HG03175 (cell line): ENCODE data around the gene SYVN1.
"Not testable (repeated sequence)": the region's sequence is repeated elsewhere in the genome, so short reads cannot be mapped to it uniquely, and the experiment has no call there.

Source experiments
- ATAC-seq: cut with Tn5 transposase; IDR thresholded peaks from one replicate; pipeline ENCODE4 v1.9.1; 2021; ENCODE audit warnings: mild to moderate bottlenecking, moderate library complexity; ENCODE audit not compliant: unreplicated experiment

The SYVN1 gene

DNA sequence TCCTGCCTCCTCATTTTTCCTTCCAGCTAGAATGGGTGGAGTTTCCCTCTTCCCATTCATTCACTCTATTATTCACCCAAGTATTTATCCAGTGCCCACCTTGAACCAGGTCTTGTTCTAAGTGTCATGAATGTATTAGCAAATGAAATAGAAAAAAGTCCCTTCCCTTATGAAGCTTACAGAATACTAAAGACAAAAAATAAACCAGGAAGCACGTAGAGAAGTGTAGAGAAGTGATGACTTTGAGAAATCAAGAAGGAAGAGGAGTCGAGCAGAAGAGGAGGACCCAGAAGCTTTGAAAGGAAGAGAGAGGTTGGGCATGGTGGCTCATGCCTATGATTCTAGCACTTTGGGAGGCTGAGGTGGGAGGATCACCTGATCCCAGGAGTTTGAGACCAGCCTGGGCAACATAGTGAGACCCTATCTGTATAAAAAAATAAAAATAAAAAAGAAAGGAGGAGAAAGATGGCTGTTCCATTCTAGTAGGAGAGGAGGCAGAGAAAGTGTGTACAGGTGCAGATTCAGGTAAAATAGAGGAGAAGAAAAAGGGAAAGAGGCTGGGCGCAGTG, 17.1 kb upstream of the SYVN1 start:
- no peak for ATAC-seq

DNA sequence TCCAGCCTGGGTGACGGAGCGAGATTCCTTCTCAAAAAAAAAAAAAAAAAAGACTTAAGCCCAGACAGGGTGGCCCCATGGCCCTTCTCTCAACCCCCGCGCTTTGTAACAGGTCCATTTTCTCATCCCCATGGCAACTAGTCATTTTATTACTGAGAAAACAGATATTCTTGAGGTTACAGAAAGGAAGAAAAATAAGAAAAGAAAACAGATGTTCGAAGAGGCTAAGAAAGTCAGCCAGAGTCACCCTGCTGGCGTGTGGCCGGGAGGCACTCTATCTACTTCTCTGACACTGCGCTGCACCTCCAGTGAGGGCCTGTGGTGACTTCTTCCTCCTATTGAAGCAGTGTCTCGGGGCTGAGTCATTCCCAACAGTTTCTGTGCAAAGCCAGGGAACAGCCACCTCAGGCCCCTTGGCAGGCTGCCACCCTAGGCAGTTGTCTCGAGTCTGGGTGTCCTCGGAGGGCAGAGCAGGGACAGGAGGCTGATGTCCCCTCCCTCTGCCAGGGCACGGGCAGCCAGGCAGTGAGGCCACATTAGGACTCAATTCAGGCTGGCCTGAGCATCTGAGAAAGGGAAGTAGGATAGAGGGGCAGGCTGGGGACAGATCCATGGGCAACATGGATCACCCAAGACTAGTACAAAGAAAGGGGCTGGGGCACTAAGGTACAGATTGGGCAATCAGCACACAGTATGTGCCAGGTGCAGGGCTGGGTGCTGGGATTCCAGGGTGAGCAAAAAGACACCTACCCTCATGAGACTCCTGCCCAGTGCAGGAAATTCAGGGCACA, 16.4 kb upstream of the SYVN1 start:
- ATAC-seq: no peak

- ATAC-seq: not testable (repeated sequence)
Measured at GRCh38 chr11:65150131-65150508, 15.8 kb upstream of the SYVN1 start.

GRCh38 chr11:65148657-65149056, 14.3 kb upstream of the SYVN1 start:
- no peak for ATAC-seq

DNA sequence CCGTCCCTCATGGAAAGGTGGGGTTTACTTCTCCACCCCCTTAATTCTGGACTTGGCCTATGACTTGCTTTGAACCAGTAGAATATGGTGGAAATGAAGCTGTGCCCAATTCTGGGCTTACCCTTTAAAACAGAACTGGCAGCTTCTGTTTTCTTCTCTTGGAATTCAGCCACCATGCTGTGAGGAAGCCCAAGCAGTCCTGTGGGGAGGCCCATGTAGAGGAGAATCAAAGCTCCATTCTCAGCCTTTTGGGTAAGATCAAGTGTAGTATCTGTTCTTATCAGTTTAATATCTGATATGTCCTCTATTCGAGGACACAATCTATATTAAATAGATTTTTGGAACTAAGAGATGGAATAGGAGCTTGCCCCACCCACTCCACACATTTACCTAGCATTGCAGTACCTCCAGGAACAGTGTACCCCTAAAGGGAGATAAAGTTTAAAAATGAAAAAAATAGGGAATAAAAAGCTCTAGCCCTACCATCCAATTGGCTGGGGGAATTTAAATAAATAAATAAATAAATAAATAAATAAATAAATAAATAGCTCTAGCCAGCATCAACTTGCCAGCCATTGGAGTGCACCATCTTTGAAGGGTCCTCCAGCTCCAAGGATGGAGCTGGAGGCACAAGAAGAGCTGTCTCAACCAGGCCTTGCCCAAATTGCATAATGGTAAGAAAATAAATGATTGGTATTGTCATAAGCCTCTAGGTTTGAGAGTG, 13.2 kb upstream of the SYVN1 start:
- no peak for ATAC-seq

GRCh38 chr11:65141896-65142494, 7.7 kb upstream of the SYVN1 start:
- no peak for ATAC-seq

GRCh38 chr11:65136515-65137096, 2.3 kb upstream of the SYVN1 start:
- no peak for ATAC-seq

- no peak for ATAC-seq
Measured at GRCh38 chr11:65135633-65136145, 1.4 kb upstream of the SYVN1 start.

- ATAC-seq: peak; percentile 70
Measured at GRCh38 chr11:65134952-65135632, 773 bp upstream of the SYVN1 start.

DNA sequence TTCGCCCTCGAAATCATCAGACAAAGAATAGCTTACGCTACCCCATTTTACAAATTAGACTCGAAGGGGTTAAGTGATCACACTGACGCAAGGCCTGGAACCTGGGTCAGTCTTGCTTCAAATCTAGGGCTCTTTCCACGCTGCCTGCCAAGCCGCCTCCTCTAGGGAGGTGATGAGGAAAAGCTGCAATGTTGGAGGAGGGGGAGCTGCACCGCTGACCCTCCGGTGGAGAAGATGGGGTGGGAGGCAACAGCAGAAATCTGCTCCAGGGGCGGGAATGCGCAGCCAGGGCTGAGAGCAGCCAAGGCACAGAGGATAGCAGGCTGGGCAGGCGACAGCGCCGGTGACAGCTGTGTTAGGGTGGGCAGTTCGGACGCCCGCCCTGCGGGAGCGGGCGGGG, 595 bp downstream of the SYVN1 start:
- no peak for ATAC-seq

DNA sequence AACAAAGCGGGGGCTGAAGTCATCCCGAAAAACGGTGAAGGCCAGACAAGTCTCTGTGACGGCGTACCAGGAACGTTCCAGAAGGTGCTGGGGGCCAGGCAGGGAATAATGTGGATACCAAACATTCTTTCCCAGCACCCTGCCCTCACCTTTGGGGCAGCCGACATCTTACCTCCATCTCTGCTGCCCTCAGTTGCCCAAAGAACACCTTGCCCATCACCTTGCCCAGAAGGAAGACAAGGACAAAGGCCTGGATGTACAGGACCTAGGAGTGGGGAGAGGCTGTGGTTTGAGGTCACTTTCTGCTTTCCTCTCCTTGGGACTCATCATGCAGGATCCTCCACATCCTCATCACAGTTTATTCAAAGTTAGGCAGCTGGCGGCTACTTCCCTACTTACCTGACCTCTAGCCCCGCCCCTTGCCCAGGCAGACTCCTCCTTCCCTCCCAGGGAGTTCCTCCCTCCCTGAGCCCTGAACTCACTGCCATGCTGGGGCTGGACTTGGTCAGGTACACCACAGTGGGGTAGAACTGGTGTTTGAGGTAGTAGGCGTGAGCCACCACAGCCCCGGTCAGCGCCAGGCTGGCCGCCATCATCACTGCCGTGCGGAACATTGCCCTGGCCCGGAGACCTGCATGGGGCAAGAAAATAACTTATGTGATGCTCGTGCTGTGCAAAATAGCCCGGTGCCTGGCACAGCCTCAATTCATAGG, 1.2 kb downstream of the SYVN1 start:
- ATAC-seq: no peak

DNA sequence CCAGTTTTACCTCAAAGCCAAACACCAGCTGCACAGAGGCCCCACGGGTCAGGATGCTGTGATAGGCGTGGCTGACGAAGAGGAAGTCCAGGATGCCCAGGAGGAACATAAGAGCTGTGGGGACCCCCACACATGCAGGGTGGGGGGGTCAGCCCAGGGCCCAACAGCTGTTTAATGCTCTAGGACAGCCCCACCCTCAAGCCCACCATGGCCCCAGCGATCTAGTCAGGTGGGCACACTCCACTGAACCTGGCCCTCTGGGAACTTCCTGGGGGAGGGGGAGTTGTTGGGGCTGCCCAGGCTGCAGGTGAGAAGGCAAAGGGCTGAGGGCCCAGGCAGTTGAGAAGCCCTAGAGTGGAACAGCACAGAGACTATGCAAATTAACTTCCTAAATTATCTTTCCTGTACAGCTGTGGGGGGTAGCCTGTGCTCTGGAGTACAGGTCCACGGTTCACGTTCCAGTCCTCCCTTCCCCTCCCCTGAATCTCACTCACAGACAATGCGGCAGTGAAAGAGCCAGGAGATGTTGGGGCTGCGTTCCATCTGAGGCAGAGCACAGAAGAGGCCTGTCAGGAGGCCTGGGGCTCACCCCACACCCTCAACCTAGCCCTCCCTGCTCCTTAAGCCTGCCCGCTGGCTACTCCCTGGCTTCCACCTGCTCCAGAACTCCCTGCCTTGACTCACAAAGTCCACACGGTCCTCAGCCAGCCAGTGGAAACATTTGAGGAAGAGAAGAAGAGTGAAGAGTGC, 1.9 kb downstream of the SYVN1 start:
- peak; percentile 36 for ATAC-seq

- no peak for ATAC-seq
Measured at GRCh38 chr11:65131895-65132237, 2.5 kb downstream of the SYVN1 start.

DNA sequence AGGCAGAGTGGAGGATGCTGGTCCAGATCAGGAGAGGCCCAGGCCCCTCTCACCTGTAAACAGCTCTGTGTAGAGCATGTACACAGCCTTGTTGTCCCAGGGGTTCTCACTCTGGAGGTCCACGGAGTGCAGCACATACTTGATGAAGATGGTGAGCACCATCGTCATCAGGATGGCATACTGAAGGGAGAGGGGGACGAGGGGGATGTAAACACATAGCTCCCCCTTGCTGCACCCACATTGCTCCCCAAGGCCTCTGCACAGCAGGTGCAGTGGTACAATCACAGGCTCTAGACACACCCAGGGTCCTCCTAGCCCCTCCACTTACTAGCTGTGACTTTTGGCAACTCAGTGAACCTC, 2.9 kb downstream of the SYVN1 start:
- no peak for ATAC-seq

DNA sequence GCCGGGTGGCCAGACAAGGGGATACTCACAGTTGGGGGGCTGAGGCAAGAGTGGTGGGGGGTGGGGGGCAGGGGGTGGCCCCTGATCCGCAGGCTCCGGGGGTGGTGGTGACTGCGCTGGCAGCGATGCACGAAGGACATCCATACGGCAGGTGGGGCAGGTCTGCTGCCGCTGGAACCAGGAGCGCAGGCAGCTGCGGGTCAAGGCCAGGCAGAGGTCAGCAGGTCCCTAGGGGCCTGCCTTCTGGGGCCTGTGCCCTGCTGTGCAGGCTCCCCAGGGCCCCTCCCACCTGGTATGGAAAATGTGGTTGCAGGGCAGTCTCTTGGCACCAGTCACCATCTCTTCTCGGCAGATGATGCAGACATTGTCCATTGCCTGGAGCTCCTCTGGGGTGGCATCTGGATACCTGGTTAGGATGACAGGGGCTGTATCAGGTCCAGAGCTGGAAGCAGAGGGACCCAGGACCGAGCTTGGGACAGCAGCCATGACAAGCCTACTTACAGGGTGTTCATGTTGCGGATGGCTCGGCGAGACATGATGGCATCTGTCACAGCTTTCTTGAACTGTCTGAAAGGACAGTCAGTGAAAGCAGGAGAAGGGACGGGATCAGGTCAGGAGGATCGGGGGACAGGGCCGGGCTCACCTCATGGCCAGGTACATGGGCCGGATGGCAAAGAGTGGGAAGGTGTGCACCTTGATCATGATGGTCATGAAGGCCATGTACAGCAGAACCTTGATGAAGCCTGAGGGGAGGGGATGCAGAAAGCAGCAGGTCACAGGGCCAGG, 3.5 kb downstream of the SYVN1 start:
- no peak for ATAC-seq

DNA sequence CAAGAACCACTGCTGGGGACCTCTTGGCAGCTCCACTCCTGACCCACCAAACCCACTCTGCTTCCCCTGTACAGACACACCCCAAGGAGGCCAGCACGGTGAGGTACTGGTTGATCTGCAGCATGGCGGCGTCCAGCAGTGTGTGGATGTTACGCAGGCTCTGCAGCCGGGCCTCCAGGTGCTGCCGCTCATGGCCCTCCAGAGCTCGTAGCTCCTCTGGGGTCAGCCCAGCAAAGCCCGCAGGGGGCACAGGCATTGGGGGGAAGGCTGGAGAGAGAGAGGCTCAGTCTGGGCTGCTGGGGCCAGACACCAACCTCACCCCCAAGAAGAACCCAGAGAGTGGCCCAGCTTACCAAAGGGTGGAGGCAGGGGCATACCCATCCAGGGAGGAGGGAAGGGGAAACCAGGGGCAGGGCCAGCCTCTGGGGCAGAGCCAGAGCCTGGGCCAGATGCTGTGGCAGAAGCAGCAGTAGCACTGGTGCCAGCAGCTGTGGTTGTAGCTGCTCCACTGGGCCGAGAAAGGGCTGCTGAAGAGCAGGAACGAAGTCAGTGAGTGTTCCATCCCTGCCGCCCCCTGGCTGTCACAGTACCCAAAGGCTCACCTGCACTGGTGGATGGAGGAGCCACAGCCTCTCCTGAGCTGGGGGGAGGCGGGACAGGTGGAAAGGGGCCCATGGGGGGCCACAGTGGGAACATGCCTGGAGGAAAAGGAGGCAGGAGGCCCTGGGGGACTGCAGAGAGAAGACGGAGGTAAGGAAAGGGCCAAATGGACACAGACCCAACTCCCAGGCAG, 4.5 kb downstream of the SYVN1 start:
- no peak for ATAC-seq

DNA sequence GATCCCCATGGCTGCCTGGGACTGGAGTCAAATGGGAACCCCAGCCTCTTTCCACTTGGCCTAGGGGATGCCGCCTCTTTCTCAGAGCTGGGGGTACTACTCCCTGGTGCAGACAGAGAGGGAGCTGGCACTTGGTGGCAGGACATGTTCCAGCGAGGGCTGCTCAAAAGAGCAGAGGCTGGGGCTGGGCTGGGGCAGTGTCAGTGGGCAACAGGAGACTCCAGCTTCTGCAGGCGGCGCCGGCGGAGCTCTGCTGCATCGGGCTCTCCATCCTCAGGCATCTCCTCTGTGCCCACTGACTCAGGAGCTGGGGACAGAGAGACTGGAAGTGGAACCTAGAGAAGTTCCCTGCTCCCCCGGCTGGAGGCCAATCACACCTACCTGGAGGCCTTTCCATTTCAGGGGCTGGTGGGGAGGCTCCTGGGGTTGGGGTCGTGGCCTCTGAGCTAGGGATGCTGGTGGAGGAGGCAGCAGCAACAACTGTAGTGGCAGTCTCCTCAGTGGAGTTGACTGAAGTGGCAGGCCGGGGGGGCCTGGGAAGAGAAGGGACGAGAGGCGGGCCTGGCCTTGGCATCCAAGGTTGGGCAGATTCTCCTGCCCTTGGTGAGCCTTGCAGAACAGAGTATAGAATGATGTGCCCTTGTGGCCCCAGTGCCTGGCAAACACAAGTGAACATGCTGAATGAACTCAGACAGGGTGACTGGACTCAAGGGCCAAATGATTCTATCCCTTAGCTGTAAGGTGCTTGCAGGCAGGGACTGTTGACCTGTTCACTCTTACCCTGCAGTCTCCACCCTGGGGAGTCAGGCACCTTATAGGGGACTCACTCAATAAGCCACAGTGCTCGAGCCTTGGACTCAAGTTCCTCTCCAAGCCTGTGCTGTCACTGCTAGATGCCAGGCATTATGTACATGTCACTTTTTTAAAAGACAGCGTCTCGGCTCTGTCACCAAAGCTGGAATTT, 5.9 kb downstream of the SYVN1 start:
- ATAC-seq: no peak
